ENCODE results near the gene SUPT4H1. TPM values are rescaled to one million over a fixed set of nuclear protein-coding genes. Genes with fewer than 3 reads are reported as not detected.

SUPT4H1 gene
- total RNA-seq, 1 experiment from 2014 or later, result 109 TPM

DNA sequence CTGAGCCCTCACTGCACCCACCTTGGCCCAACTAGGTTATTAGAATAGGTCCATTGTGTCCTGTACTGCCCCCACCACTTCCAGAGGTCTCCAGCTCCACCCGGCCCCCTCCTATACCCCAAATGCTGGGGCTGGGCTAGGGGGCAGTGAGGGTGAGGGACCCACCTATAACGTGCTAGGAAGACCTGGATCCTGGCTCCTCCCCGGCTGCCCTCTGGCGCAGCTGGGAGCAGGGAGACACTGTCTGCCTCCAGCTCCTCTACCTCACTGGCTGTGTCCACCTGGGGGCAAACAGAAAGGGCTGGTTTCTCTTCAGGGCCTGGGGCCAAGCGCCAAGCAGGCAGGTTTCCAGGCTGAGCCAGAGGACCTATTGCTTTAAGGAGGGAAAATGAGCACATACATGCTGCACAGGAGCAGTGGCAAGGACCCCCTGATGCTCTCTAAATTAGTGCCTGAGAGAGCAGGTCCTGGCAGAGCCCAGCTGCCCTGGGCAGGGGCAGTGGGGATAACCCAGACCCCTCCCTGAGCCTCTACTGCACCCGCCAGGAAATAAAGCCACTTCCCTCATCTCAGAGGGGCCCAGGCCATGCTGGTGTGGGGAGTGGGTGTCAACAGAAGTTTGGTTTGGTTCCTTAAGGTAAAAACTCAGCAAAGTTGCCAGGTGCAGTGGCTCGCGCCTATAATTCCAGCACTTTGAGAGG is 35.6 kb downstream of the SUPT4H1 start:
- Histone ChIP-seq H3K79me1 (ENCODE audit: insufficient read depth, low read depth, low read length, poor library complexity, severe bottlenecking) (no peaks in the 10 kb centered on the region), H2BK12ac (ENCODE audit: insufficient read length, low read depth, low read length) (no peak overlapping the region), H3K4me2 (ENCODE audit: insufficient read depth, insufficient read length, low read length) (no peak overlapping the region), H2BK120ac (ENCODE audit: low read depth, low read length, poor library complexity, severe bottlenecking) (no peak overlapping the region), H3K79me2 (ENCODE audit: insufficient read depth, low read length) (no peaks in the 10 kb centered on the region), H3K14ac (ENCODE audit: insufficient read depth, low read length) (no peak overlapping the region), H3T11ph (ENCODE audit: low read length) (no peak overlapping the region), H3K9ac (ENCODE audit: extremely low read depth, insufficient read length, low read length) (no peak overlapping the region), H3K9me3 (ENCODE audit: control insufficient read depth, low read depth, low read length) (no peaks in the 10 kb centered on the region), H2BK20ac (ENCODE audit: low read depth, low read length, poor library complexity, severe bottlenecking) (no peak overlapping the region), H4K8ac (replicated peaks; ENCODE audit: insufficient read length, low read depth, low read length) (no peak overlapping the region), H3K56ac (ENCODE audit: insufficient read length, low read depth, low read length) (no peak overlapping the region), H2AFZ (ENCODE audit: low read length) (no peak overlapping the region), H4K91ac (ENCODE audit: insufficient read length, low read depth, low read length) (no peak overlapping the region), H3K23me2 (ENCODE audit: insufficient read length, low read depth, low read length, poor library complexity, severe bottlenecking) (no peaks in the 10 kb centered on the region), H3K23ac (ENCODE audit: insufficient read length, low read depth, low read length) (no peak overlapping the region), H2BK15ac (ENCODE audit: low read depth, low read length) (no peak overlapping the region), H3K4me1 (ENCODE audit: insufficient read depth, low read length) (no peaks in the 10 kb centered on the region), H4K5ac (ENCODE audit: insufficient read length, low read depth, low read length) (no peak overlapping the region), H3K4ac (ENCODE audit: low read depth, low read length) (no peak overlapping the region), H3K27me3 (ENCODE audit: insufficient read depth, low read length) (no peaks in the 10 kb centered on the region), H2BK5ac (ENCODE audit: insufficient read length, low read length) (no peak overlapping the region), H3K18ac (ENCODE audit: insufficient read length, low read depth, low read length) (no peak overlapping the region), H4K20me1 (ENCODE audit: control insufficient read depth, insufficient read depth, insufficient read length) (no peaks in the 10 kb centered on the region), H3K27ac (ENCODE audit: insufficient read length, low read depth, low read length) (no peak overlapping the region), H2AK5ac (ENCODE audit: insufficient read length, low read length) (no peak overlapping the region)
- Mint-ChIP-seq H3K4me3 (no peak overlapping the region), H3K27ac (no peak overlapping the region), H3K36me3 (ENCODE audit: insufficient read depth in 1 of 3, low read depth in 3 of 3) (peaks cover 0 to 4% (median 0%) of the 10 kb centered on the region in 3 experiments; a peak in 2 of 7 replicates), H3K4me1 (peaks cover 3 to 12% of the 10 kb centered on the region in 2 experiments; a peak in 3 of 4 replicates), H3K9me3 (no peaks in the 10 kb centered on the region), H3K27me3 (ENCODE audit: low read depth) (peaks cover 18% of the 10 kb centered on the region)
- TF ChIP-seq, protein P1, sequence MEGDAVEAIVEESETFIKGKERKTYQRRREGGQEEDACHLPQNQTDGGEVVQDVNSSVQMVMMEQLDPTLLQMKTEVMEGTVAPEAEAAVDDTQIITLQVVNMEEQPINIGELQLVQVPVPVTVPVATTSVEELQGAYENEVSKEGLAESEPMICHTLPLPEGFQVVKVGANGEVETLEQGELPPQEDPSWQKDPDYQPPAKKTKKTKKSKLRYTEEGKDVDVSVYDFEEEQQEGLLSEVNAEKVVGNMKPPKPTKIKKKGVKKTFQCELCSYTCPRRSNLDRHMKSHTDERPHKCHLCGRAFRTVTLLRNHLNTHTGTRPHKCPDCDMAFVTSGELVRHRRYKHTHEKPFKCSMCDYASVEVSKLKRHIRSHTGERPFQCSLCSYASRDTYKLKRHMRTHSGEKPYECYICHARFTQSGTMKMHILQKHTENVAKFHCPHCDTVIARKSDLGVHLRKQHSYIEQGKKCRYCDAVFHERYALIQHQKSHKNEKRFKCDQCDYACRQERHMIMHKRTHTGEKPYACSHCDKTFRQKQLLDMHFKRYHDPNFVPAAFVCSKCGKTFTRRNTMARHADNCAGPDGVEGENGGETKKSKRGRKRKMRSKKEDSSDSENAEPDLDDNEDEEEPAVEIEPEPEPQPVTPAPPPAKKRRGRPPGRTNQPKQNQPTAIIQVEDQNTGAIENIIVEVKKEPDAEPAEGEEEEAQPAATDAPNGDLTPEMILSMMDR (conservative IDR thresholded peaks at IDR 0.05), result no peak
- DNase-seq, result peak; percentile 25
- WGBS (ENCODE audit: extremely low coverage, insufficient read length, low lambda C conversion rate), result no CpG with 5 or more reads among the region's 8 CpGs

Data from H9 (cell line).